ENCODE data around the gene PPP1R27.

Gene PPP1R27

GRCh38 chr17:81852237-81852636 lies 17.4 kb upstream of the PPP1R27 start:
- H3K4me3 ChIP-seq (replicated peaks; ENCODE audit: low read depth, low read length) = no peak overlapping the region
- TF ChIP-seq, protein P1, sequence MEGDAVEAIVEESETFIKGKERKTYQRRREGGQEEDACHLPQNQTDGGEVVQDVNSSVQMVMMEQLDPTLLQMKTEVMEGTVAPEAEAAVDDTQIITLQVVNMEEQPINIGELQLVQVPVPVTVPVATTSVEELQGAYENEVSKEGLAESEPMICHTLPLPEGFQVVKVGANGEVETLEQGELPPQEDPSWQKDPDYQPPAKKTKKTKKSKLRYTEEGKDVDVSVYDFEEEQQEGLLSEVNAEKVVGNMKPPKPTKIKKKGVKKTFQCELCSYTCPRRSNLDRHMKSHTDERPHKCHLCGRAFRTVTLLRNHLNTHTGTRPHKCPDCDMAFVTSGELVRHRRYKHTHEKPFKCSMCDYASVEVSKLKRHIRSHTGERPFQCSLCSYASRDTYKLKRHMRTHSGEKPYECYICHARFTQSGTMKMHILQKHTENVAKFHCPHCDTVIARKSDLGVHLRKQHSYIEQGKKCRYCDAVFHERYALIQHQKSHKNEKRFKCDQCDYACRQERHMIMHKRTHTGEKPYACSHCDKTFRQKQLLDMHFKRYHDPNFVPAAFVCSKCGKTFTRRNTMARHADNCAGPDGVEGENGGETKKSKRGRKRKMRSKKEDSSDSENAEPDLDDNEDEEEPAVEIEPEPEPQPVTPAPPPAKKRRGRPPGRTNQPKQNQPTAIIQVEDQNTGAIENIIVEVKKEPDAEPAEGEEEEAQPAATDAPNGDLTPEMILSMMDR (IDR thresholded peaks at IDR 0.05; ENCODE audit: low read length, missing control alignments) = no peak
- no peak for DNase-seq (ENCODE audit: low read depth)

- no peak overlapping the region for H3K4me3 ChIP-seq (replicated peaks; ENCODE audit: low read depth, low read length)
- TF ChIP-seq, protein P1 (IDR thresholded peaks at IDR 0.05; ENCODE audit: low read length, missing control alignments) = no peak
- DNase-seq (ENCODE audit: low read depth) = no peak
Measured at GRCh38 chr17:81851423-81851822, 16.6 kb upstream of the PPP1R27 start.

DNA sequence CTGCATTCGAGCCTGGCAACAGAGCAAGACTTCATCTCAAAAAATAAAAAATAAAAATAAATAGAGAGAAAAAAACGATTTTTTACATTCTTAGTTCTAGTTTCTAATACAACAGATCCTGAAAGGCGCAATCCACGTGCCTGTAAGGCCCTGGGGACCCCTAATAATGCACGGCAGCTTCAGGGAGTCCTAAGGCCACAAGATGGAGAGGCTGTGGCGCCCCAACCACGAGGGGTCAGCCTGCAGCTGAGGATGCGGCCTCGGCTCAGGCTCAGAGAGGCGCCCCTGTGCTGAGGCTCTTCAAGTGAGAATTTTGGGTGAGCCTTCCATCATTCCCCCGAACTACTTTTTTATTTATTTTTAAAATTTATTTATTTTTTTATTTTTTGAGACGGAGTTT lies 14.6 kb upstream of the PPP1R27 start:
- H3K4me3 ChIP-seq (replicated peaks; ENCODE audit: low read depth, low read length) = no peak overlapping the region
- TF ChIP-seq, protein P1 (IDR thresholded peaks at IDR 0.05; ENCODE audit: low read length, missing control alignments) = no peak
- DNase-seq (ENCODE audit: low read depth) = no peak

DNA sequence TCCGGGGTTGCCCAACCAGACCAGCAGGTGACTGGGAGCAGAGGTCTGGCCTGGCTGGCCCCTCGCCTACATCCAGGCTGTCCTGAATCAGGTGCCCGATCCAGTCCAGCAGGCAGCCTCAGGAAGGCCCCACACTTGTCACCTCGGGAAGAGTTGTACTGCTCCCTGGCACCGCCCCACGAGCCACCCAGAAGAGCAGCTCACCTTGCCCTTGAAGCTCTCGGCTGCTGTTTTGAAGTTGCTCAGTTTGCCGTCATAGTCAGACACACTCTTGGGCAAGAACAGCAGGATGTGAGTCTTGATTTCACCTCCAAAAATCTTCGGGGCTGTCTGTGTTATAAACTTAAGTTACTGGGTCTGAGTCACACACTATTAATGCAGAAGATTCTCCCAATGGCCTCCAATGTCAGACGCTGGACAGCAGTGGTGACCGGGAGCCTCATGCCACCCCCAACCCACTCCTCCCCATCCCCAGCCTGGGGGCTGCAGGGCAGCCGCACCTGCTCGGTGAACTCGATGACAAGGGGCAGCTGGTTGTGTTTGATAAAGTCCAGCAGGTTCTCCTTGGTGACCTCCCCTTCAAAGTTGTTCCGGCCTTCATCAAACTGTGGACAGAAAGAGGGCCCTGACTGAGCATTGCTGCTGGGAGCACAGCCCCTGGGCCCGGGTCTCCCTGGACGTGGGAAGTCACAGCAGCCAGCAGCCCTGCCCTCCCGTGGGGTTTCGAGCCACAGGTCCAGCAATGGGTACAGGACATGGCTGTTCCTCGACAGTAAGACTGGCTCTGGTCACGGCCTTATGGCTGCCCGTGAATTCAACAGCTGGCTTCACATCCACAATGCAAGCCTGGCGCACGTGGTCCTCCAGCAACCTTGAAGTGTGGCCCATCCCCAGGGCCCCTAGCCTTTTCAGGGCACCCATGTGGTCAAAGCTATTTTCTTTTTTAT lies 12.2 kb upstream of the PPP1R27 start:
- TF ChIP-seq, protein P1 (IDR thresholded peaks at IDR 0.05; ENCODE audit: low read length, missing control alignments) = no peak
- H3K4me3 ChIP-seq (replicated peaks; ENCODE audit: low read depth, low read length) = no peak overlapping the region
- no peak for DNase-seq (ENCODE audit: low read depth)

DNA sequence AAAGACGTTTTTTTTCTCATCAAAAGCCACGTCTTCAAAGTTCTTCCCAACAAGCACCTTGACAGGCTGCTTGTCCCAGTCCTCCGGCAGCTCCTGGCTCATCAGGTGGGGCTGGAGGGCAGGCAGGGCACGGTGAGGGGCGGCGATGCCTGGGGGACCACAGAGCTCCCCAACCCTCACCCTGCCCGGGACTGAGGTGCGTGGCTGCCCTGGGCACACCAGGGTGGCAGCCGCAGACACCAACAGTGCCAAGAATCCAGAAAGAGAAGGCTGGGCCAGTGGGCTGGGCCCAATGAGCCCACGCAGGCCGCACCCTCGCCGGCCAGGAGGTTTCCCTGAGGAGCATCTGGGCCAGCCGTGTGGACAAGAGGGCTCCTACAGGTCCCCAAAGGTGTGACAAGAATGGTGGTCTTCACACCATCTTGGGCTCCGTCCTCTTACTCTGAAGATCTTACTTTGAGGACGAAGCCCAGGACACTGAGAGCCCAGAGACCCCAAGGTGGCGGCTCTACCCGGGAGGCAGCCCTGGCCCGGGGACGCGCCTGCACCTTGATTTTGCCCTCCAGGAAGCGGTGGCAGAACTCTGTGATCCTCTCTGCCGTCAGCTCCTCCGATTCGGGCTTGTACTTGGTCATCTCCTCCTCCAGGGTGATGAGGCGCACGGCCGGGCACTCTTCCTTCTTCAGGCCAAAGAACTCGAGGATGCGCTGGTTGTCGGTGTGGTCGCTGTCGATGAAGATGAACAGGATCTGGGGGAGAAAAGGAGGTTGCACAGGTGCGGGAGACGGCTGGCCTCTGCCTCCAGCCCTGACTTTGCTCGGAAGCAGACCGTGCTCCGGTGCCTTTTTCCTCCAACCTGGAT lies 11.3 kb upstream of the PPP1R27 start:
- no peak overlapping the region for H3K4me3 ChIP-seq (replicated peaks; ENCODE audit: low read depth, low read length)
- DNase-seq (ENCODE audit: low read depth) = no peak
- TF ChIP-seq, protein P1 (IDR thresholded peaks at IDR 0.05; ENCODE audit: low read length, missing control alignments) = no peak

DNA sequence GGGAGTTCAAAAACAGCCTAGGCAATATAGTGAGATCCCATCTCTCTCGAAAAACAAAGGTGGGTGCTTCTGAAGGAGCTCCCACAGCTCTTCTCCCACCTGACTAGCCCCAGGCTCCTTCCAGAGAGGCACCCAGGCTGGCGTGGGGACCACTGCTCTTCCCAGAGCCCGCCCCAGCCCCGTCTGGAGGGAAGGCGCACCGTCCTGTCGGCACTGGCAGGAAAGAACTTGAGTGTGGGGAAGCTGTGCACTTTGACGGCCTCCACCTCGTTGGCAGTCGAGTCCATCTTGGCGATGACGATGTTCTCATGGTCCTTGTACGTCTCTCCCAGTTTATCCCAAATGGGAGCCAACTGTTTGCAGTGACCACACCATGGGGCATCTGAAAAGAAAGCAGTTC lies 10.5 kb upstream of the PPP1R27 start:
- H3K4me3 ChIP-seq (replicated peaks; ENCODE audit: low read depth, low read length) = no peak overlapping the region
- no peak for DNase-seq (ENCODE audit: low read depth)
- TF ChIP-seq, protein P1 (IDR thresholded peaks at IDR 0.05; ENCODE audit: low read length, missing control alignments) = no peak
